HEK293 (cell line): ENCODE results near the gene CDC37L1.

Source experiments
- FEZF1 ChIP-seq: fragments of 450-650 bp; formaldehyde crosslinking; IDR thresholded peaks from 2 replicates; pipeline ENCODE4 v1.5.1; 2016; ENCODE audit warnings: missing biosample characterization, missing genetic modification characterization
- SCRT1 ChIP-seq: fragments of 450-650 bp; formaldehyde crosslinking; IDR thresholded peaks from 2 replicates; pipeline ENCODE4 v1.5.1; 2016; ENCODE audit warnings: missing biosample characterization, missing genetic modification characterization, borderline replicate concordance
- ZBTB1 ChIP-seq: fragments of 450-650 bp; formaldehyde crosslinking; IDR thresholded peaks from 2 replicates; pipeline ENCODE4 v1.5.1; 2016; ENCODE audit warnings: missing biosample characterization, missing genetic modification characterization
- ZNF121 ChIP-seq: fragments of 450-650 bp; formaldehyde crosslinking; IDR thresholded peaks from 2 replicates; pipeline ENCODE4 v1.5.1; 2016; ENCODE audit warnings: missing biosample characterization, missing genetic modification characterization
- ZNF274 ChIP-seq, 2 experiments: fragments of 200-500 bp in 1 of 2; fragments of 450-650 bp in 1 of 2; sonication (Bioruptor generic) in 1 of 2; formaldehyde crosslinking in 1 of 2; IDR thresholded peaks; 2 replicates each; pipeline versions ENCODE4 v1.5.1 to v1.6.1; 2014 to 2016; ENCODE audit warnings: borderline replicate concordance in 1 of 2, inconsistent platforms in 1 of 2, low read length in 1 of 2, missing biosample characterization in 1 of 2, missing genetic modification characterization in 1 of 2
- ZNF302 ChIP-seq: fragments of 450-650 bp; formaldehyde crosslinking; IDR thresholded peaks from 2 replicates; pipeline ENCODE4 v1.5.1; 2016; ENCODE audit warnings: missing biosample characterization, missing genetic modification characterization, low read depth
- ZNF335 ChIP-seq: fragments of 450-650 bp; formaldehyde crosslinking; conservative IDR thresholded peaks from 2 replicates; pipeline ENCODE4 v1.5.1; 2016; ENCODE audit warnings: missing biosample characterization, missing genetic modification characterization
- ZNF37A ChIP-seq: fragments of 450-650 bp; IDR thresholded peaks from 2 replicates; pipeline ENCODE4 v1.5.1; 2018; ENCODE audit warnings: missing biosample characterization, missing genetic modification characterization
- ZNF529 ChIP-seq: fragments of 450-650 bp; formaldehyde crosslinking; IDR thresholded peaks from 2 replicates; pipeline ENCODE4 v1.5.1; 2017; ENCODE audit warnings: missing genetic modification characterization, missing biosample characterization; ENCODE audit not compliant: insufficient replicate concordance
- ZNF624 ChIP-seq: fragments of 450-650 bp; formaldehyde crosslinking; IDR thresholded peaks from 2 replicates; pipeline ENCODE4 v1.5.1; 2017; ENCODE audit warnings: missing biosample characterization, missing genetic modification characterization
- ZNF629 ChIP-seq: fragments of 450-650 bp; formaldehyde crosslinking; IDR thresholded peaks from 2 replicates; pipeline ENCODE4 v1.5.1; 2017; ENCODE audit warnings: missing biosample characterization, missing genetic modification characterization
- TF ChIP-seq, protein P1 (sequence below): fragments of 450-650 bp; formaldehyde crosslinking; IDR thresholded peaks from 2 replicates; pipeline ENCODE4 v1.5.1; 2016; ENCODE audit warnings: missing biosample characterization, missing genetic modification characterization
- TF ChIP-seq, protein P2 (sequence below): fragments of 450-650 bp; formaldehyde crosslinking; IDR thresholded peaks from 2 replicates; pipeline ENCODE4 v1.5.1; 2016; ENCODE audit warnings: missing biosample characterization, missing genetic modification characterization
- TF ChIP-seq, protein P3 (sequence below): fragments of 450-650 bp; formaldehyde crosslinking; IDR thresholded peaks from 2 replicates; pipeline ENCODE4 v1.5.1; 2016; ENCODE audit warnings: missing biosample characterization, missing genetic modification characterization

GRCh38 chr9:4743131-4743875, 63.9 kb downstream of the CDC37L1 start:
- TF ChIP-seq ZNF335 (tag by site-specific recombination) (no peak), ZNF529 (tag by site-specific recombination) (no peak), SCRT1 (tag by site-specific recombination) (no peak), ZBTB1 (tag by site-specific recombination) (no peak), ZNF121 (tag by site-specific recombination) (no peak), FEZF1 (tag by site-specific recombination) (no peak), ZNF629 (tag by site-specific recombination) (no peak), ZNF274 (IDR thresholded peaks at IDR 0.05; ENCODE audit: low read length) (no peak), ZNF274 (tag by site-specific recombination; IDR thresholded peaks at IDR 0.05; ENCODE audit: borderline replicate concordance) (no peak), ZNF37A (tag by site-specific recombination) (no peak), ZNF302 (tag by site-specific recombination) (no peak), ZNF624 (tag by site-specific recombination) (no peak)
- TF ChIP-seq, protein P1, sequence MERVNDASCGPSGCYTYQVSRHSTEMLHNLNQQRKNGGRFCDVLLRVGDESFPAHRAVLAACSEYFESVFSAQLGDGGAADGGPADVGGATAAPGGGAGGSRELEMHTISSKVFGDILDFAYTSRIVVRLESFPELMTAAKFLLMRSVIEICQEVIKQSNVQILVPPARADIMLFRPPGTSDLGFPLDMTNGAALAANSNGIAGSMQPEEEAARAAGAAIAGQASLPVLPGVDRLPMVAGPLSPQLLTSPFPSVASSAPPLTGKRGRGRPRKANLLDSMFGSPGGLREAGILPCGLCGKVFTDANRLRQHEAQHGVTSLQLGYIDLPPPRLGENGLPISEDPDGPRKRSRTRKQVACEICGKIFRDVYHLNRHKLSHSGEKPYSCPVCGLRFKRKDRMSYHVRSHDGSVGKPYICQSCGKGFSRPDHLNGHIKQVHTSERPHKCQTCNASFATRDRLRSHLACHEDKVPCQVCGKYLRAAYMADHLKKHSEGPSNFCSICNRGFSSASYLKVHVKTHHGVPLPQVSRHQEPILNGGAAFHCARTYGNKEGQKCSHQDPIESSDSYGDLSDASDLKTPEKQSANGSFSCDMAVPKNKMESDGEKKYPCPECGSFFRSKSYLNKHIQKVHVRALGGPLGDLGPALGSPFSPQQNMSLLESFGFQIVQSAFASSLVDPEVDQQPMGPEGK = no peak
- TF ChIP-seq, protein P2, sequence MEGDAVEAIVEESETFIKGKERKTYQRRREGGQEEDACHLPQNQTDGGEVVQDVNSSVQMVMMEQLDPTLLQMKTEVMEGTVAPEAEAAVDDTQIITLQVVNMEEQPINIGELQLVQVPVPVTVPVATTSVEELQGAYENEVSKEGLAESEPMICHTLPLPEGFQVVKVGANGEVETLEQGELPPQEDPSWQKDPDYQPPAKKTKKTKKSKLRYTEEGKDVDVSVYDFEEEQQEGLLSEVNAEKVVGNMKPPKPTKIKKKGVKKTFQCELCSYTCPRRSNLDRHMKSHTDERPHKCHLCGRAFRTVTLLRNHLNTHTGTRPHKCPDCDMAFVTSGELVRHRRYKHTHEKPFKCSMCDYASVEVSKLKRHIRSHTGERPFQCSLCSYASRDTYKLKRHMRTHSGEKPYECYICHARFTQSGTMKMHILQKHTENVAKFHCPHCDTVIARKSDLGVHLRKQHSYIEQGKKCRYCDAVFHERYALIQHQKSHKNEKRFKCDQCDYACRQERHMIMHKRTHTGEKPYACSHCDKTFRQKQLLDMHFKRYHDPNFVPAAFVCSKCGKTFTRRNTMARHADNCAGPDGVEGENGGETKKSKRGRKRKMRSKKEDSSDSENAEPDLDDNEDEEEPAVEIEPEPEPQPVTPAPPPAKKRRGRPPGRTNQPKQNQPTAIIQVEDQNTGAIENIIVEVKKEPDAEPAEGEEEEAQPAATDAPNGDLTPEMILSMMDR (tag by site-specific recombination) = no peak
- TF ChIP-seq, protein P3, sequence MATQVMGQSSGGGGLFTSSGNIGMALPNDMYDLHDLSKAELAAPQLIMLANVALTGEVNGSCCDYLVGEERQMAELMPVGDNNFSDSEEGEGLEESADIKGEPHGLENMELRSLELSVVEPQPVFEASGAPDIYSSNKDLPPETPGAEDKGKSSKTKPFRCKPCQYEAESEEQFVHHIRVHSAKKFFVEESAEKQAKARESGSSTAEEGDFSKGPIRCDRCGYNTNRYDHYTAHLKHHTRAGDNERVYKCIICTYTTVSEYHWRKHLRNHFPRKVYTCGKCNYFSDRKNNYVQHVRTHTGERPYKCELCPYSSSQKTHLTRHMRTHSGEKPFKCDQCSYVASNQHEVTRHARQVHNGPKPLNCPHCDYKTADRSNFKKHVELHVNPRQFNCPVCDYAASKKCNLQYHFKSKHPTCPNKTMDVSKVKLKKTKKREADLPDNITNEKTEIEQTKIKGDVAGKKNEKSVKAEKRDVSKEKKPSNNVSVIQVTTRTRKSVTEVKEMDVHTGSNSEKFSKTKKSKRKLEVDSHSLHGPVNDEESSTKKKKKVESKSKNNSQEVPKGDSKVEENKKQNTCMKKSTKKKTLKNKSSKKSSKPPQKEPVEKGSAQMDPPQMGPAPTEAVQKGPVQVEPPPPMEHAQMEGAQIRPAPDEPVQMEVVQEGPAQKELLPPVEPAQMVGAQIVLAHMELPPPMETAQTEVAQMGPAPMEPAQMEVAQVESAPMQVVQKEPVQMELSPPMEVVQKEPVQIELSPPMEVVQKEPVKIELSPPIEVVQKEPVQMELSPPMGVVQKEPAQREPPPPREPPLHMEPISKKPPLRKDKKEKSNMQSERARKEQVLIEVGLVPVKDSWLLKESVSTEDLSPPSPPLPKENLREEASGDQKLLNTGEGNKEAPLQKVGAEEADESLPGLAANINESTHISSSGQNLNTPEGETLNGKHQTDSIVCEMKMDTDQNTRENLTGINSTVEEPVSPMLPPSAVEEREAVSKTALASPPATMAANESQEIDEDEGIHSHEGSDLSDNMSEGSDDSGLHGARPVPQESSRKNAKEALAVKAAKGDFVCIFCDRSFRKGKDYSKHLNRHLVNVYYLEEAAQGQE (tag by site-specific recombination) = no peak
